Kidney tubule cell (primary cell): ENCODE results near the gene NID1.
"Not testable (repeated sequence)": the region's sequence is repeated elsewhere in the genome, so short reads cannot be mapped to it uniquely, and the experiment has no call there.

ENCODE experiments used
- DNase-seq: peaks from one replicate; pipeline ENCODE4 v3.0.0-alpha.2; 2018; ENCODE audit warnings: low spot score

Gene NID1

GRCh38 chr1:235938709-235939479 lies 126.0 kb downstream of the NID1 start:
- no peak for DNase-seq

- no peak for DNase-seq
Measured at GRCh38 chr1:235937123-235937522, 127.8 kb downstream of the NID1 start.

GRCh38 chr1:235935235-235936225 lies 129.4 kb downstream of the NID1 start:
- DNase-seq, result no peak

GRCh38 chr1:235933766-235934116 lies 131.1 kb downstream of the NID1 start:
- no peak for DNase-seq

GRCh38 chr1:235933017-235933765 lies 131.7 kb downstream of the NID1 start:
- DNase-seq, result no peak

GRCh38 chr1:235932090-235932510 lies 132.8 kb downstream of the NID1 start:
- no peak for DNase-seq

- no peak for DNase-seq
Measured at GRCh38 chr1:235931171-235931738, 133.6 kb downstream of the NID1 start.

GRCh38 chr1:235930543-235930942 lies 134.3 kb downstream of the NID1 start:
- no peak for DNase-seq

GRCh38 chr1:235929216-235929615 lies 135.7 kb downstream of the NID1 start:
- no peak for DNase-seq

GRCh38 chr1:235928197-235928596 lies 136.7 kb downstream of the NID1 start:
- DNase-seq, result no peak

- not testable (repeated sequence) for DNase-seq
Measured at GRCh38 chr1:235927551-235927950, 137.3 kb downstream of the NID1 start.
